ENCODE measurements around the gene PLEKHA7. TPM values are rescaled to one million over a fixed set of nuclear protein-coding genes. Genes with fewer than 3 reads are reported as not detected.

The PLEKHA7 gene
- total RNA-seq, 4 donors from 2014 or later = 14.7 to 33.5 (median 16.7) TPM

DNA sequence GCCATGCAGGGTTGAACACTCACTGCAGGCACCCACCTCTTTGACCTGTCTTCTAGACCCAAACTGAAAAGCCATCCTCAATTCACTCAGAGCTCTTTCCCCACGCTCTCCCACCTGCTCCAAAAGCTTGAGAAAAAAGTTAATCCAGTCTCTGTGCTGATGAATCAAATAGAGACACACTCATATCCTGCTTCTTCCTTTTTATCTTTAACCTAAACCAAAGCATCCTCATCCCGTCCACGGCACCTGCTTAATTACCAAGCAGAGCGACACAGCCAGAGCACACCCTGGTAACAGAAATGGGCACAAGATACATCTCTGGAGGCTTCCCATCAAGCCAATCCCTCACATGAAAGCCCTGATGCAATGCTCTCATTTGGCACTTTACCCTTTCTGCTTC is 102.6 kb downstream of the PLEKHA7 start:
- TF ChIP-seq, protein P1, sequence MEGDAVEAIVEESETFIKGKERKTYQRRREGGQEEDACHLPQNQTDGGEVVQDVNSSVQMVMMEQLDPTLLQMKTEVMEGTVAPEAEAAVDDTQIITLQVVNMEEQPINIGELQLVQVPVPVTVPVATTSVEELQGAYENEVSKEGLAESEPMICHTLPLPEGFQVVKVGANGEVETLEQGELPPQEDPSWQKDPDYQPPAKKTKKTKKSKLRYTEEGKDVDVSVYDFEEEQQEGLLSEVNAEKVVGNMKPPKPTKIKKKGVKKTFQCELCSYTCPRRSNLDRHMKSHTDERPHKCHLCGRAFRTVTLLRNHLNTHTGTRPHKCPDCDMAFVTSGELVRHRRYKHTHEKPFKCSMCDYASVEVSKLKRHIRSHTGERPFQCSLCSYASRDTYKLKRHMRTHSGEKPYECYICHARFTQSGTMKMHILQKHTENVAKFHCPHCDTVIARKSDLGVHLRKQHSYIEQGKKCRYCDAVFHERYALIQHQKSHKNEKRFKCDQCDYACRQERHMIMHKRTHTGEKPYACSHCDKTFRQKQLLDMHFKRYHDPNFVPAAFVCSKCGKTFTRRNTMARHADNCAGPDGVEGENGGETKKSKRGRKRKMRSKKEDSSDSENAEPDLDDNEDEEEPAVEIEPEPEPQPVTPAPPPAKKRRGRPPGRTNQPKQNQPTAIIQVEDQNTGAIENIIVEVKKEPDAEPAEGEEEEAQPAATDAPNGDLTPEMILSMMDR (IDR thresholded peaks at IDR 0.05; ENCODE audit: low read depth) = no peak

DNA sequence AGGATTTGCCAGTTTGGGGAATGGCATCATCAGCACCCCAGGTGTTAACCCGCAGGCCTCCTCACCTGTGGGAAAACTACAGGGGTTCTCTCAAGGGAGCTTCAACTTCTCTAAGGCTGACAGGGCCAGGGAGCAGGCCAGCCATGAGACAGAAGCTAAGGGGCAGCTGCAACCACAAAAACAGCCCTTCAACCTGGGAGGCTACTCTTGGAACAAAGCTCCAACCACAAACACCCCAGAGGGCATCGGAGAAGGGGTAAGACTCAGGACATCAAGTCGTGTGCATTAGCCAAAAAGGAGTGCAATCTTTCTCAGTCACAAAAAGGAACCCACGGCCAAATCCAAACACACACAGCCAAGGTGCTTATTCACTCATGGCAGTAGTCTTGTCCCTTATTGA is 103.0 kb downstream of the PLEKHA7 start:
- TF ChIP-seq, protein P1 (IDR thresholded peaks at IDR 0.05; ENCODE audit: low read depth) = no peak

DNA sequence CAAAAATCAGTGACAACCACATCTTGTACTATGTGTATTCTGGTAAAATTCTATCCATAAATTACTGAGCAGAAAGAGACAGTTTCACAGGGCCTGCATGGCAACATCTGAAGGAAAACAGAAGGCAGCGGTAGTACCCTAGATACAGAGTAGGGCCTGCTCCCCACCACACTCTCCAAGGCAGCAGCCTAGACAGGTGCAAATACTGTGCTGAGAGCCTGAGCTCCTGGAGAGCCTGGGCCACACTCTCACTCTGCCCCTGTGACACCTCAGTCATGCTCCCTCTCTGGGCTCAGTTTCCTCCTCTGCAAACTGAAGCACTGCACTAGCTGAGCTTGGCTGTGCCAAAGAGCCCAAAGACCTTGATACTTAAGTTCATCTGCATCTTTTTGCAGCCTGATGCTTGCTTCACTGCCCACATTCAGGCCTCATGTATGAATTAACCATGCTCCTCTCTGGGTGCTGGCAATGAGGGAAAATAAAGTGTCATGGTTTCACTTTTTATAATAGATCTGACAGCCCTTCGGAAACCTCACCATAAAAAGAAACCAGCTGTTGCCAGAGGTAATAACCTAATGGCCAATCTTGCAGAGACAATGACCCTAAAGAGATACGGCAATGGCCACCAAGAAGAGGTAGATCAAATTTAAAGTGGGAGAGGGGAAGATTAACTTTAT is 104.7 kb downstream of the PLEKHA7 start:
- TF ChIP-seq, protein P1 (IDR thresholded peaks at IDR 0.05; ENCODE audit: low read depth) = no peak

DNA sequence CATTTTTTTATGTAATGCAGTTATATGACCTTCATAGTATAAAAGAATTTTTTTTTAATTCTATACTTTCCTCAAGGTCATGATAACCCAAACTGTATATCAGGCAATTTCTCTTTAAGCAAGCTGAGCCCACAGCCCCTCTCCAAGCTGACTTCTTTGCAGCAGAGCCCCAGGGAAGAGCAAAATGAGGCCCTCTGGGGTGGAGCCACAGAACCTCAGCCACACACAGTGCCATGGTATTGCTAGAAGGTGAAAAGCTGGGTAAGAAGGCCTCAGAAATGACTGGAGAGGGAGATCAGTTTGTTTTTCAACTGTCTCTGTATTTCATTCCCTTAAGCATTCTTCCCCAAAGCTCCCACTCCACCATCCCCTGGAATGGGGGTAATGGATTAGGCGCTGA is 108.8 kb downstream of the PLEKHA7 start:
- TF ChIP-seq, protein P1 (IDR thresholded peaks at IDR 0.05; ENCODE audit: low read depth) = no peak

DNA sequence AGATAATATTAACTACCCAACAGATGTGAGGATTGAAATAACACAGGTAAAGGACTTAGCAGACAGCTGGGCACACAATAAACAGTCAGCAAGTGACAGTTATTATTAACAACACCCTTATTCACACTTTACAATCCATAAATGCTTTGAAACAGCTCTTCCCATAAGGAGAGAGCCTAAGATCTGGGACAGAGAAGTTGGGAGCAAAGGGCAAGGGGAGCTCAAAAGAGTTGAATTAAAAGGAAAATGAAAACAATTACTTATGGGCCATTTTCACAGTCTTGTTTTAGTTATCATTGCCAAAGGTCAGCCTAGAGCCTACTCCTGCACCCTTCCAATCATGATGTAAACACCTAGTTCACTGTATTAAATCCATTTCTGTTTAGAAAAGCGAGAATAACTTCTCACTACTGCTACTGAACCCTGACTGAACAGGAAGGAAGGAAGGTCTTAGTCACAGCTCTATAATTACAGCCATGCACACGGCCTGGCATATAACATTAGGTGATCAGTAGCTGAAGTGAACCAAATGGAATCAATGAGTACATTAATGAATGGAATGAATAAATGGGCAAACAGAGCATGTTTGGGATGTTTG is 111.3 kb downstream of the PLEKHA7 start:
- TF ChIP-seq, protein P1 (IDR thresholded peaks at IDR 0.05; ENCODE audit: low read depth) = no peak

DNA sequence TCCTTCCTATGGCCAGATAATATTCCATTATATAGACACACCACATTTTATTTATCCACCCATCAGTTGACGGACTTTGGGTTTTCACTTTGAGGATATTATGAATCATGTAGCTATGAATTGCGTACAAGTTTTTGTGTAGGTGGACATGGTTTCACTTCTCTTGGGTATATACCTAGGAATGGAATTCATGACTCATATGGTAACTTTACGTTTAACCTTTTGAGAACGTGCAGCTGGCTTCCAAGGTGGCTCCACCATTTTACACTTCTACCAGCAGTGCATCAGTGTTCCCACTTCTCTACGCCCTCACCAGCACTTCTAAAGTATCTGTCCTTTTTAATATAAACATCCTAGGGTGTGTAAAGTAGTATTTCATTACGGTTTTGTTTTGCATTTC is 112.0 kb downstream of the PLEKHA7 start:
- TF ChIP-seq, protein P1 (IDR thresholded peaks at IDR 0.05; ENCODE audit: low read depth) = no peak

DNA sequence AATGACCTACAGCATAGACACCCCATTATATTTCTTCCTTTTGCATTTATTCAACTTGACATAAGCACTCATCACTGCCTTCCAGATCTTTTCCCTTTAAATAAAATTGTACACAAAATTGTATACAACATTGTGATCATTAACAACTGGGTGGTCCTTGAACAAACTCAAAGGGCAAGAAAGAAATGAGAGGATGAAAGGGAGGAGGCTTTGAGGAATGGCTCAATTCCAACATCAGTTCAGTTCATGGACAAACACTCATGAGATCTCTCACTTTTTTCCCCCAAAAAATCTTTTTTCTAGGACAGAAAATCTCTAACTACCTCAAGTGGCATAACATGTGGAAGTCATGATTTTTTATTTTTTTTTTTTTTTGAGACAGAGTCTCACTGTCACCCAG is 113.7 kb downstream of the PLEKHA7 start:
- TF ChIP-seq, protein P1 (IDR thresholded peaks at IDR 0.05; ENCODE audit: low read depth) = no peak

All from subcutaneous adipose tissue (tissue), 4 donors.